Activated CD4-positive, alpha-beta T cell treated with anti-CD3 and anti-CD28 coated beads for 4 hours (primary cell): ENCODE results near the gene SDK1.

Source experiments
- DNase-seq, 2 donors: peaks; one replicate each; pipeline ENCODE4 v3.0.0-alpha.2; 2020

SDK1 gene

GRCh38 chr7:3425087-3425486 lies 124.0 kb downstream of the SDK1 start:
- no peak for DNase-seq

- DNase-seq, result no peak
Observed at GRCh38 chr7:3426064-3426463, 125.0 kb downstream of the SDK1 start.

- DNase-seq, result no peak
Observed at GRCh38 chr7:3427957-3428356, 126.9 kb downstream of the SDK1 start.

GRCh38 chr7:3429981-3430380 lies 128.9 kb downstream of the SDK1 start:
- DNase-seq, result no peak

GRCh38 chr7:3430588-3430987 lies 129.5 kb downstream of the SDK1 start:
- no peak for DNase-seq

- DNase-seq, result no peak
Observed at GRCh38 chr7:3431306-3431705, 130.3 kb downstream of the SDK1 start.

GRCh38 chr7:3432911-3433310 lies 131.9 kb downstream of the SDK1 start:
- DNase-seq, result no peak

GRCh38 chr7:3434611-3435010 lies 133.6 kb downstream of the SDK1 start:
- no peak for DNase-seq

- DNase-seq, result no peak
Observed at GRCh38 chr7:3436112-3436511, 135.1 kb downstream of the SDK1 start.

- no peak for DNase-seq
Observed at GRCh38 chr7:3436746-3437145, 135.7 kb downstream of the SDK1 start.

- DNase-seq, result no peak
Observed at GRCh38 chr7:3437467-3437866, 136.4 kb downstream of the SDK1 start.

GRCh38 chr7:3438352-3438751 lies 137.3 kb downstream of the SDK1 start:
- no peak for DNase-seq

GRCh38 chr7:3439333-3440030 lies 138.4 kb downstream of the SDK1 start:
- no peak for DNase-seq

- DNase-seq, result no peak
Observed at GRCh38 chr7:3440509-3440908, 139.5 kb downstream of the SDK1 start.

GRCh38 chr7:3443716-3444115 lies 142.7 kb downstream of the SDK1 start:
- no peak for DNase-seq

GRCh38 chr7:3446786-3447185 lies 145.7 kb downstream of the SDK1 start:
- no peak for DNase-seq

- no peak for DNase-seq
Observed at GRCh38 chr7:3451701-3452100, 150.6 kb downstream of the SDK1 start.

GRCh38 chr7:3453398-3453797 lies 152.3 kb downstream of the SDK1 start:
- no peak for DNase-seq

- no peak for DNase-seq
Observed at GRCh38 chr7:3455806-3456595, 154.9 kb downstream of the SDK1 start.

GRCh38 chr7:3459111-3459510 lies 158.1 kb downstream of the SDK1 start:
- DNase-seq, result no peak

GRCh38 chr7:3461923-3462322 lies 160.9 kb downstream of the SDK1 start:
- DNase-seq, result peak; percentile 60 to 64

- no peak for DNase-seq
Observed at GRCh38 chr7:3463696-3464095, 162.6 kb downstream of the SDK1 start.

GRCh38 chr7:3464900-3465622 lies 164.0 kb downstream of the SDK1 start:
- DNase-seq, result no peak

GRCh38 chr7:3466261-3466660 lies 165.2 kb downstream of the SDK1 start:
- no peak for DNase-seq
